GM18507 (cell line): ENCODE measurements around the gene NGF.

Experiments
- DNase-seq: peaks from one replicate; pipeline ENCODE4 v3.0.0; 2011; ENCODE audit warnings: low read depth; ENCODE audit not compliant: insufficient read length; ENCODE audit errors: extremely low spot score
- FAIRE-seq: peaks from 2 replicates; lab custom pipeline; 2011; peaks lifted over from hg19 to GRCh38; lab: Jason Lieb, UNC

Gene NGF

GRCh38 chr1:115338457-115338820 lies 390 bp upstream of the NGF start:
- FAIRE-seq, result no peak

GRCh38 chr1:115337276-115337632 lies 795 bp downstream of the NGF start:
- DNase-seq (no peak), FAIRE-seq (no peak)

More at GRCh38 chr1:115338457-115338820, 390 bp upstream of the NGF start:
- DNase-seq, result no peak

- DNase-seq, result no peak
- no peak for FAIRE-seq
Measured at GRCh38 chr1:115336741-115337140, 1.3 kb downstream of the NGF start.

GRCh38 chr1:115332813-115333608 lies 5.0 kb downstream of the NGF start:
- DNase-seq (no peak), FAIRE-seq (no peak)

- no peak for FAIRE-seq
- no peak for DNase-seq
Measured at GRCh38 chr1:115331558-115332331, 6.3 kb downstream of the NGF start.

- DNase-seq (no peak), FAIRE-seq (no peak)
Measured at GRCh38 chr1:115330480-115331013, 7.5 kb downstream of the NGF start.

GRCh38 chr1:115329965-115330364 lies 8.1 kb downstream of the NGF start:
- FAIRE-seq (no peak), DNase-seq (no peak)

GRCh38 chr1:115327270-115327669 lies 10.8 kb downstream of the NGF start:
- DNase-seq (no peak), FAIRE-seq (no peak)

GRCh38 chr1:115326419-115326818 lies 11.6 kb downstream of the NGF start:
- no peak for FAIRE-seq

GRCh38 chr1:115325874-115326273 lies 12.2 kb downstream of the NGF start:
- DNase-seq, result no peak
- FAIRE-seq, result no peak

More at GRCh38 chr1:115326419-115326818, 11.6 kb downstream of the NGF start:
- no peak for DNase-seq

- DNase-seq (no peak), FAIRE-seq (no peak)
Measured at GRCh38 chr1:115324649-115325420, 13.2 kb downstream of the NGF start.

GRCh38 chr1:115323366-115324004 lies 14.6 kb downstream of the NGF start:
- FAIRE-seq, result no peak

GRCh38 chr1:115322631-115323030 lies 15.4 kb downstream of the NGF start:
- DNase-seq (no peak), FAIRE-seq (no peak)

More at GRCh38 chr1:115323366-115324004, 14.6 kb downstream of the NGF start:
- no peak for DNase-seq

GRCh38 chr1:115320377-115320776 lies 17.7 kb downstream of the NGF start:
- DNase-seq (no peak), FAIRE-seq (no peak)

GRCh38 chr1:115319706-115320105 lies 18.3 kb downstream of the NGF start:
- FAIRE-seq (no peak), DNase-seq (no peak)

GRCh38 chr1:115317101-115318012 lies 20.7 kb downstream of the NGF start:
- FAIRE-seq, result no peak
- DNase-seq, result no peak

GRCh38 chr1:115314765-115315164 lies 23.3 kb downstream of the NGF start:
- DNase-seq, result no peak
- FAIRE-seq, result no peak

- DNase-seq (no peak), FAIRE-seq (no peak)
Measured at GRCh38 chr1:115314092-115314491, 24.0 kb downstream of the NGF start.
